ENCODE measurements around the gene COL4A5. TPM values are rescaled to one million over a fixed set of nuclear protein-coding genes. Genes with fewer than 3 reads are reported as not detected.

Gene COL4A5
- total and polyA plus RNA-seq, 8 donors, result 0.58 to 3.3 (median 1.2) TPM

- no peak for FAIRE-seq
- Histone ChIP-seq H3K36me3 (no peaks in the 10 kb centered on the region), H3K4me3 (no peak overlapping the region), H3K27me3 (no peaks in the 10 kb centered on the region), H3K4me1 (no peaks in the 10 kb centered on the region), H3K27ac (no peak overlapping the region), H3K9me3 (no peaks in the 10 kb centered on the region)
- intact Hi-C loops (cut with DNase I), result no loop called here
- no peak for ATAC-seq
- no peak for DNase-seq
- 56 to 77% methylated on average over 2 of the region's 2 CpGs for WGBS, 2 donors
- TF ChIP-seq CTCF (IDR thresholded peaks at IDR 0.05), result no peak
Observed at GRCh38 chrX:108447303-108447702, 7.7 kb downstream of the COL4A5 start.

- Histone ChIP-seq H3K4me1 (no peaks in the 10 kb centered on the region), H3K9me3 (no peaks in the 10 kb centered on the region), H3K27ac (no peak overlapping the region), H3K27me3 (peaks cover 0 to 16% (median 6%) of the 10 kb centered on the region in 4 donors), H3K36me3 (no peaks in the 10 kb centered on the region), H3K4me3 (no peak overlapping the region)
- FAIRE-seq, result peak; percentile 49
- intact Hi-C loops (cut with DNase I), result no loop called here
- no peak for TF ChIP-seq CTCF (IDR thresholded peaks at IDR 0.05)
- no peak for ATAC-seq
- WGBS, 2 donors, result 54 to 82% methylated on average over 3 of the region's 3 CpGs
- no peak for DNase-seq
Observed at GRCh38 chrX:108453841-108454240, 14.2 kb downstream of the COL4A5 start.

GRCh38 chrX:108456971-108457477 lies 17.4 kb downstream of the COL4A5 start:
- 38 to 68% methylated on average over 4 of the region's 4 CpGs for WGBS, 2 donors
- no peaks in the 10 kb centered on the region for H3K4me1 ChIP-seq
- DNase-seq, result no peak
- H3K9me3 ChIP-seq, result no peaks in the 10 kb centered on the region
- no peak for ATAC-seq
- no peak overlapping the region for H3K27ac ChIP-seq
- no peak overlapping the region for H3K4me3 ChIP-seq
- TF ChIP-seq CTCF (IDR thresholded peaks at IDR 0.05), result no peak
- intact Hi-C loops (cut with DNase I), result no loop called here
- peaks cover 0 to 16% (median 6%) of the 10 kb centered on the region in 4 donors for H3K27me3 ChIP-seq
- no peak for FAIRE-seq
- H3K36me3 ChIP-seq, result no peaks in the 10 kb centered on the region

GRCh38 chrX:108464604-108465003 lies 25.0 kb downstream of the COL4A5 start:
- Histone ChIP-seq H3K27ac (no peak overlapping the region), H3K4me1 (no peaks in the 10 kb centered on the region), H3K4me3 (no peak overlapping the region), H3K36me3 (no peaks in the 10 kb centered on the region), H3K27me3 (no peaks in the 10 kb centered on the region), H3K9me3 (no peaks in the 10 kb centered on the region)
- 67 to 92% methylated on average over 3 of the region's 3 CpGs for WGBS, 2 donors
- DNase-seq (no peak), ATAC-seq (no peak), FAIRE-seq (no peak)
- no peak for TF ChIP-seq CTCF (IDR thresholded peaks at IDR 0.05)
- intact Hi-C loops (cut with DNase I), result no loop called here

GRCh38 chrX:108468486-108468885 lies 28.8 kb downstream of the COL4A5 start:
- no peak for FAIRE-seq
- no peak for TF ChIP-seq CTCF (IDR thresholded peaks at IDR 0.05)
- H3K27me3 ChIP-seq, result no peaks in the 10 kb centered on the region
- WGBS, 2 donors, result 76 to 77% methylated on average over 1 of the region's 1 CpG
- no peak overlapping the region for H3K27ac ChIP-seq
- no peak for ATAC-seq
- no peaks in the 10 kb centered on the region for H3K4me1 ChIP-seq
- intact Hi-C loops (cut with DNase I), result no loop called here
- no peak for DNase-seq
- no peaks in the 10 kb centered on the region for H3K9me3 ChIP-seq
- no peak overlapping the region for H3K4me3 ChIP-seq
- H3K36me3 ChIP-seq, result no peaks in the 10 kb centered on the region

Data from pancreas (tissue), 10 donors.